Activated CD8-positive, alpha-beta memory T cell treated with anti-CD3 and anti-CD28 coated beads, Interleukin-2, amount 50 U/mL, for 4 hours (primary cell): ENCODE measurements around the gene UMAD1.

Source experiments
- DNase-seq: peaks from one replicate; pipeline ENCODE4 v3.0.0-alpha.2; 2020

Gene UMAD1

GRCh38 chr7:7695111-7695817 is 54.7 kb downstream of the UMAD1 start:
- no peak for DNase-seq

DNA sequence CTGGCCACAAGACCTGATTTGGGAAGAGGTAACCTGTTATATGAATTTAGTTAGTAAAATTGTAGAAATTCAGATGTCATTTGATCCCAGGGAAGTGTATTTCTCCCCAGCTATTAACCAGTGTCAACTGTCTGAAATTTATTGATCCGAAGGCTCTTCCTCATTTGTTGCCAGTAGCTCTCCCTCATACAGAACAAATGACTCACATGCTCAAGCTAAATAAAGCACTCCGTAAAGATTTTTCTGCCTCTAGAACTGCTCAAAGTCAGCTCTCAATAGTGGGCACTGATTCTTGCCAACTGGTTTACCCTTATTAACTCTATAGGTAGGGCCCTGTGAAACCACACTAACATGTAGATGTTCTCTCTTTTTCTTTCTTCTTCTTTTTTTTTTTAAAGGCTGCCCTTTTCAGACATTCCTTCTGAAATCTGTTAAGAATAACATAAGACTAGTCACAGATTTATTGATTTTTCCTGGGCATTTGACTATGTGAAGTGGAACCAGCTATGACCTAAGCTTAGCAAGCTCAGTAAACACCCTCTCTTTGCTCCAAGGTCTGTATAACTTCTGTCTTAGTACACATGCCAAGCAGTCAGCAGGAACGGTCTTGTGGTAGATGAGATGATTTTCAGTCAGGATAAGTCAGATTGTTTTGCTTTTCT is 56.0 kb downstream of the UMAD1 start:
- DNase-seq, result no peak

GRCh38 chr7:7698930-7699329 is 58.4 kb downstream of the UMAD1 start:
- no peak for DNase-seq

DNA sequence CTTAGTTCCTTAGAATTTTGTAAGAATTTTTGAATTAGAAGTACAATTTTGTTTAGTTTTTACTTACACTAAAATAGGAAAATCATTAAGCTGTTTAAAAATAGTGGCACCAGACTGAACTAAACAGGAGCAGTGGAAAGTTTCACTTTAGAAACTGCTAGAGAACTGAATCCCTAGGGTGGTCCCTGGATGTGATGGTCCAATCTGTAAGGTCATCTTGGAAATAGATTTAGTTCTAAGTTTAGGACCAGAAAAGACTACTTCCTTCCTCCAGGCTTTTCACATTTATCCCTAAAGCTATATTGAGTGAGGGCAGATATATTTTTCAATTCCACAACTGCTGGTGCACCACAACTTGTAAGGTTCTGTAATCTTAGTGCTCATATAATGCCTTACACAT is 58.8 kb downstream of the UMAD1 start:
- DNase-seq, result no peak

DNA sequence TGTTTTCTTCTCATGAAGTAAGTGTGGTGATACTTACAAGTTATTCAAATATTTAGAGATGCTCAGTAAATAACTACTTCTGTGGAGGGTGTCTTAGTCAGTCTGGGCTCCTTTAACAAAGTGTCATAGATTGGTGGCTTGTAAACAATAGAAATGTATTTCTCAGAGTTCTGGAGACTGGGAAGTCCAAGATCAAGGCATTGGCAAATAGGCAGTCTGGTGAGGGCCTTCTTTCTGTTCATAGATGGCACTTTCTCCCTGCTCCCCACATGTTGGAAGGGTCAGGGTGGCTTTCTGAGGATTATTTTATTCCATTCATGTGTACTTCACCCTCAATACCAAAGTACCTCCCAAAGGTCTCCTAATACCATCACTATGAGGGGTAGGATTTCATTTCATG is 59.4 kb downstream of the UMAD1 start:
- no peak for DNase-seq

GRCh38 chr7:7701527-7701926 is 61.0 kb downstream of the UMAD1 start:
- no peak for DNase-seq

GRCh38 chr7:7702826-7703225 is 62.3 kb downstream of the UMAD1 start:
- no peak for DNase-seq

DNA sequence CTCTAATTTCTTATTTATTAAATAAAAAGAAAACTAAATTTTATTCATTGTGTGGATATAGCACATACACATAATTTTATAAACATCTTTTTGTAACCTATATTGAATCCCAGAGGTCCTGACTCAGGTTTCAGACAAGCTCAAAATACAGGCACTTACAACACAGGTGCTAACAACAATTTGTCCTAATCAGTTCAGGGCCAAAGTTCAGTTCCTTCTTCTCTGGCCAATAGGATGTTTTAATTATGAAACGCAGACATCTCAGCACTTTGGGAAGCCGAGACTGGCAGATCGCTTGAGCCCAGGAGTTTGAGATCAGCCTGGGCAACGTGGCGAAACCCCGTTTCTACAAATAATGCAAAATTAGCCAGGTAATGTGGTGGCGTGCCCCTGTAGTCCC is 62.9 kb downstream of the UMAD1 start:
- no peak for DNase-seq

GRCh38 chr7:7704867-7705266 is 64.3 kb downstream of the UMAD1 start:
- no peak for DNase-seq

GRCh38 chr7:7705318-7705717 is 64.8 kb downstream of the UMAD1 start:
- DNase-seq, result no peak

DNA sequence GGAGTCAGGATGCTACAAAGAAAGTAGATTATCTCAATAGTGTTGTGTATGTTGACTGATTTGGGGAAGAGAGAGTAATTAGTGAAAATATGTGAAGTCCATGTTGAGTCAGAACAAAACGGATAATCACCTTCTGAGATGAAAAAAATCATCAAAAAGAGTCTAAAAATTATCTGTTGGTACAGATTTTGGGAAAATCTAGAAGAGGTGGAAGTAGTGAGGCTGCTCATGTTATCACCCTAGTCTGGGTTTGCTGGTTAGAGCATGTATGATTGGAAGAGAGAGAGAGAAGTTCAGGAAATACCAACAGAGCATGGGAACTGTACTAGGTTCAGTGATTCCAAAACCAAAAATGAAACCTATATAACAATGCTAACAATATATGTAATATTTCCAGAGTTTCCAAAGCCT is 65.6 kb downstream of the UMAD1 start:
- no peak for DNase-seq

DNA sequence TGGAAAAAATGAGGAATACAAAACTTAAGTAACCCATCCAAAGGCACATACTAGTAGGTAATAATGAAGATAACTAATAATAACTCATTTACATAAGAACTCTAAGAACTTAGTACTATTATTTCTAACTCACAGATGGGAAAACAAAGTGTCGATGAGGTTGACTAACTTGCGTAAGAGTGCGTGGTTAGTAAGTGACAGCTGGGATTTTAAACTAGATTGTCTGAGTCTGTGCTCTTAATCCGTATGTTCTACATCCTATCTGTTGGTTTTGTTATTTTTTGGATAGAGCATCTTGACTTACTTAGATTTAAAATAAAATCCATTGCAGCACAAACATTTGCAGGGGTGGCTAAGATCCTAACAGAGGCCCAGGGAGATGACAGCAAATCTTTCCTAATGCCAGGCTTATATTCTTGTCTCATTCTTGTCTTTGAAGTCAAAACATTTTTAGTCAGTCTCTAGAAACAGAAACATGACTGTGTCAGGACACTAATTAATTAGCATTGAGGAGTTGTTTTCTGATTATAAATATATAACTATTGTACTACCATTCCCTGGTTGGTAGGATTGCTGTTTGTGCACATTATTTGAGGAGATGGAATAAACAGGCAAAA is 66.1 kb downstream of the UMAD1 start:
- DNase-seq, result no peak

DNA sequence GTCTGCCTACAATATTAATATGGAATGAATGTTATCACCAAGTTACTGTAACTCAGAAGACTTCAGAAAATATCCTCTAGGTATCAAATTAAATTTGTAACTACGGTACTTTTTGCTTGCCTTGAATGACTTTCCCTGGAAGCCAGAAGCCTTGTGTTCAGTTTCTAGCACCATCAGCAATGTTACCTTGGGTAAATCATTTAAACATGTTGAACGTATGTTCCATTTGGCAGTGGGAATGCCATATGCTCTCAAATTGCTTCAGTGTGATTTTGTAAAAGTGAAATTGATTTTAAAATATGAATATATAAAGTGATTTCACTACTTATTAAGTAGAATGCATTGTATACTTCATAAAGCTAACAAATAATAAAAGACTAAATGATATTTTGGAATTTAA is 66.7 kb downstream of the UMAD1 start:
- DNase-seq, result no peak

DNA sequence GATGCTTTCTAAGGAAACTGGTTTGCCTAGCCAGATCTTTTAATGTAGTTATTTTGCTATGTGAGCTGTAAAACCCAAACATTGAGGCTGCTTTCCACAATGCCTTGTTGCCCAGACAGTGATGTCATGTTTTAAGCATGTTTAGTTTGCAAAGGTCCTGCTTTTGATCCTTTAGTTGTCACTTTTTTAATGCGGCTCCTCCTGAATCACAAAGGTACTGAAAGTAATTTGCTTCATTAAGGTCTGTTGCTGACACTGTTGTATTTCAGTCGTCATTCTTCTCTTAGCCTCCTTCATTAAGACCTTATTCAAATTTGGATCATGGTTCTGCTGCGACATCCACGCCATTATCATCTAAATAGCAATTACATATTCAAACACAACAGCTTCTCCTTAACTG is 67.3 kb downstream of the UMAD1 start:
- DNase-seq, result no peak

GRCh38 chr7:7709291-7709690 is 68.7 kb downstream of the UMAD1 start:
- no peak for DNase-seq

GRCh38 chr7:7710469-7710868 is 69.9 kb downstream of the UMAD1 start:
- DNase-seq, result no peak

GRCh38 chr7:7713730-7714129 is 73.2 kb downstream of the UMAD1 start:
- DNase-seq, result no peak

DNA sequence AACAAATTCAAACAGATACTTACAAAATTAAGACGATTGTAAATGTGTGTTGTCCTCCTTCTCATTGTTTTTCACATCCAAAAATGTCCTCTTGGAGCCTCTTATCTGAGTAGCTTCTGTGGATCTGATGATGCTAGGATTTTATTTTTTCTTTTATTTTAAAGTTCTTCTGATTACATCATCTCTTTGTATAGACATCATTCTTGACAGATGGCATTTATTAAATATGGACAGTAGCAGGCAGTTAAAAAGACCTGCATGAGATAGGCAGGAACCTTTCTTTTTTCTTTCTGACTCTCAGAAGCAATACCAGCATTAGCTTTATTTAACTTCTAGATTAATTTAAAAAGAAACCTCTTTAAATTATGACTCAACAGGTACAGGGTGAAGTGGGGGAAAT is 77.9 kb downstream of the UMAD1 start, which contains the start of gene RPA3:
RPA3 (minus strand) TSS at position 116 of the 400 bp plus-strand sequence. CDS start 78,189 bp downstream, outside the sequence.
- no peak for DNase-seq

DNA sequence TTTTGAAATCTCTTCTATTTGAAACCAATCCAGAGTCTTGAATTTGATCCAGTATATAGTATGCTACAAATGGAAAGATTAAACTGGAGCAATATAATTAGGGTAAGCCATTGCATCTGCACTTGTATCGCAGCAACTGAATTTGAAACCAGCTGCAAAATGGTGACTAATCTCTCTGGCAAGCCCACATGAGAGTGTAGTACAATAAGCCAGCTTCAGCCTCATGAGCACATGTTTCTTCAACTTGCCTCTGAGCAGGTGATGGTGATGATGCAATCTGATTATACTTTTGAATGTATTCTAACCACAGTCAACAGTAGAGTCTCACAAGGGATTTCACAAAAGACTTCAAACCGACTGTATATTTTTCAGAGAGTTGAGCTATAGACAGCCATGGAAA is 78.7 kb downstream of the UMAD1 start:
- peak; percentile 29 for DNase-seq

DNA sequence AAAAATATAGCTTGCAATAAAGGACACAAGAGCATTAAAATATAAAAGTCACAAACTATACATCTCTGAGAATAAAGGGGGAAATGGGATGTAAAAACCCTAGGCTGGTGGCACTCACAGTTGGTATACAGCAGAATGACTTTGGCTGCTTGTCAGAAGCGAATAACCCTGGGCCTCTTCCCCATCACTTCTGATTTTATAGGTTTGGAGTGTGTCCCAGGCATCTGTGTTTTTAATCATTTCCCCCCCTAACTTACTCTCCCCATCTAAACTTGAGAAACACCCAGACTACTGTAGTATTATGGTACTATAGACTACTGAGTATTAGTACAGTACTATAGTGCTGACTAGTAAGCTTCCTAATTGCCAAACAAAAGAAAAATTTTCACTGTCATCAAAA is 79.6 kb downstream of the UMAD1 start:
- DNase-seq, result no peak

DNA sequence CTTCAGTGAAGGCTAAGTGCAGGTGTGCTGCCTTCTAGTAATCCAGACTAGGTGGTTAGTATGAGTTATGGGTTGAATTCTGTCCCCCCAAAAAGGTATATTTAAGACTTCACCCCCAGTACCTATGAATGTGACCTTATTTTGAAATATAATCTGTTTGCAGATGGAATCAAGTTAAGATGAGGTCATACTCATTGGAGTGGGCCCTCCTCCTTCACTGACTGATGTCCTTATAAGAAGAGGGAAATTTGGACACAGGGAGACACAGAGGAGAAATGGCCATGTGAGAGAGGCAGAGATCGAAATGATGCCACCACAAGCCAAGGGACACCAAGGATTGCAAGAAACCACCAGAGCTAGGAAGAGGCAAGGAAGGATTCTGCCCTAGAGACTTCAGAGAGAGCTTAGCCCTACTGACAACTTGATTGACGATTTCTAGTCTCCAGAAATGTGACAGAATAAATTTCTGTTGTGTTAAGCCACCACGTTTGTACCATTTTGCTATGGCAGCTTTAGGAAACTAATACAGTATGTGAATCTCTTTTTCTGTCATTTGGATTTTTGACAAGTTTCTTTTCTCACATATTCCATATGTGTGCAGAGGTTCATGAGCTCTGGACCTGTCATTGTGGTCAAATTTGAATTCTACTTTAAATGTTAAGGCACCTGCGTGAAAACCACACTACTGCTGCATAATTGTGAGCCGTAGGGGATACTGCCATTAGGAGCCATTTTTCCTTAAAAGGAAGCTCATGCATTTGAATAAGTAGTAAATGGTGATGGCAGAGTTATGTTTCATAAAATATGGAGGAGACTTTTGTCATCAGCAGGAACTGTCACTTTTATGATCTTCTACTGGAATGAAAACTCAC is 80.4 kb downstream of the UMAD1 start:
- no peak for DNase-seq

DNA sequence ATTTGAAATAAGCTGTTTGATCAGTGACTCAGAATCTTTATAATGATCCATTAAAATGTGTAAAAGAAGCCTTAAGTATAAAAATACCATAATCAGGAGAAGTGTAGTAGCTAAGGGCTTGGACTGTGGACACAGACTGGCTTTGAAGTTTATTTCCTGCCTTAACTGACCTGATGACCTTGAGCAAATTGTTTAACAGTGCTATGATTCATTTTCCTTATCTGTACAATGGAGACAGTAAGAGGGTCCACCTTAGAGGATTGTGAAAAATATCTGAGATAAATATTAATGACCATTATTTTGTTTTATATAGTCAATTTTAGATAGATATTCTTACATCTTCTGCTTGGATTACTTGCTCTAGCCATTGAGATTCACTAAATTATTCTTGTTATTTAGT is 91.2 kb downstream of the UMAD1 start:
- DNase-seq, result no peak

- no peak for DNase-seq
Measured at GRCh38 chr7:7732621-7733281, 92.2 kb downstream of the UMAD1 start.
